GM19240 (cell line): Measurements from ENCODE around the gene IL17B.

Source experiments
- DNase-seq: peaks from one replicate; pipeline ENCODE4 v3.0.0; 2011; ENCODE audit warnings: low spot score; ENCODE audit not compliant: insufficient read length

IL17B gene

GRCh38 chr5:149379177-149379761, at the start of gene IL17B:
IL17B (minus strand) TSS chr5:149379292; CDS start chr5:149379225, 67 bp downstream.
- DNase-seq, result no peak

- DNase-seq, result no peak
These were observed 48.9 kb upstream of the IL17B start for GRCh38 chr5:149428032-149428431.

GRCh38 chr5:149427374-149427773, 48.3 kb upstream of the IL17B start:
- no peak for DNase-seq

GRCh38 chr5:149426931-149427330, 47.8 kb upstream of the IL17B start:
- DNase-seq, result no peak

GRCh38 chr5:149425729-149426128, 46.6 kb upstream of the IL17B start:
- DNase-seq, result no peak

- DNase-seq, result no peak
These were observed 45.6 kb upstream of the IL17B start for GRCh38 chr5:149424371-149425315.

- no peak for DNase-seq
These were observed 44.7 kb upstream of the IL17B start for GRCh38 chr5:149423794-149424268.

- no peak for DNase-seq
These were observed 44.1 kb upstream of the IL17B start for GRCh38 chr5:149423049-149423793.

GRCh38 chr5:149422366-149423048, 43.4 kb upstream of the IL17B start:
- DNase-seq, result no peak

GRCh38 chr5:149421834-149422233, 42.7 kb upstream of the IL17B start:
- DNase-seq, result no peak

GRCh38 chr5:149421372-149421685, 42.2 kb upstream of the IL17B start:
- no peak for DNase-seq

GRCh38 chr5:149420545-149421371, 41.7 kb upstream of the IL17B start:
- no peak for DNase-seq

- DNase-seq, result no peak
These were observed 40.9 kb upstream of the IL17B start for GRCh38 chr5:149419859-149420544.

- DNase-seq, result no peak
These were observed 40.4 kb upstream of the IL17B start for GRCh38 chr5:149419532-149419858.

- no peak for DNase-seq
These were observed 39.9 kb upstream of the IL17B start for GRCh38 chr5:149418910-149419531.

GRCh38 chr5:149417711-149418368, 38.7 kb upstream of the IL17B start:
- DNase-seq, result no peak

- no peak for DNase-seq
These were observed 38.1 kb upstream of the IL17B start for GRCh38 chr5:149416987-149417710.
